Measurements from ENCODE around the gene COX6B1.
"Not testable (repeated sequence)": the region's sequence is repeated elsewhere in the genome, so short reads cannot be mapped to it uniquely, and the experiment has no call there.

The COX6B1 gene

GRCh38 chr19:35648017-35648961 is at the start of gene COX6B1:
Gene COX6B1 (plus strand): TSS chr19:35648323. CDS start chr19:35651244, 2,921 bp downstream.
- DNase-seq (ENCODE audit: extremely low read depth, low read depth): peak; percentile 95
- TF ChIP-seq CTCF (IDR thresholded peaks at IDR 0.05; ENCODE audit: low read depth, low read length, missing control alignments): no peak
- H3K4me3 ChIP-seq (replicated peaks; ENCODE audit: low read depth, low read length): peak within 1 kb of the TSS; percentile 90

GRCh38 chr19:35601971-35602370 is 46.2 kb upstream of the COX6B1 start:
- H3K4me3 ChIP-seq (replicated peaks; ENCODE audit: low read depth, low read length): no peak overlapping the region
- no peak for TF ChIP-seq CTCF (IDR thresholded peaks at IDR 0.05; ENCODE audit: low read depth, low read length, missing control alignments)
- no peak for DNase-seq (ENCODE audit: extremely low read depth, low read depth)

GRCh38 chr19:35604436-35604835 is 43.7 kb upstream of the COX6B1 start:
- DNase-seq (ENCODE audit: extremely low read depth, low read depth); H3K4me3 ChIP-seq (replicated peaks; ENCODE audit: low read depth, low read length): not testable (repeated sequence)

GRCh38 chr19:35607170-35607569 is 41.0 kb upstream of the COX6B1 start:
- not testable (repeated sequence) for H3K4me3 ChIP-seq (replicated peaks; ENCODE audit: low read depth, low read length); DNase-seq (ENCODE audit: extremely low read depth, low read depth)

GRCh38 chr19:35607661-35608060 is 40.5 kb upstream of the COX6B1 start:
- no peak for TF ChIP-seq CTCF (IDR thresholded peaks at IDR 0.05; ENCODE audit: low read depth, low read length, missing control alignments)
- H3K4me3 ChIP-seq (replicated peaks; ENCODE audit: low read depth, low read length): no peak overlapping the region
- no peak for DNase-seq (ENCODE audit: extremely low read depth, low read depth)

GRCh38 chr19:35608251-35608650 is 39.9 kb upstream of the COX6B1 start:
- no peak overlapping the region for H3K4me3 ChIP-seq (replicated peaks; ENCODE audit: low read depth, low read length)
- no peak for DNase-seq (ENCODE audit: extremely low read depth, low read depth)
- TF ChIP-seq CTCF (IDR thresholded peaks at IDR 0.05; ENCODE audit: low read depth, low read length, missing control alignments): no peak

- H3K4me3 ChIP-seq (replicated peaks; ENCODE audit: low read depth, low read length): no peak overlapping the region
- DNase-seq (ENCODE audit: extremely low read depth, low read depth): no peak
- no peak for TF ChIP-seq CTCF (IDR thresholded peaks at IDR 0.05; ENCODE audit: low read depth, low read length, missing control alignments)
Observed at GRCh38 chr19:35609851-35610353, 38.2 kb upstream of the COX6B1 start.

- DNase-seq (ENCODE audit: extremely low read depth, low read depth): no peak
- H3K4me3 ChIP-seq (replicated peaks; ENCODE audit: low read depth, low read length): peak overlapping the region; percentile 73
- TF ChIP-seq CTCF (IDR thresholded peaks at IDR 0.05; ENCODE audit: low read depth, low read length, missing control alignments): no peak
Observed at GRCh38 chr19:35612224-35612558, 35.9 kb upstream of the COX6B1 start.

All from HFF-Myc (cell line).